NOMO-1 treated with DMSO at 0.1 percent for 48 hours (cell line): ENCODE results near the gene PAK6.

Source experiments
- DNase-seq: peaks from one replicate; lab custom pipeline; 2025; ENCODE audit not compliant: unreplicated experiment; lab: John Stamatoyannopoulos, UW

Gene PAK6

DNA sequence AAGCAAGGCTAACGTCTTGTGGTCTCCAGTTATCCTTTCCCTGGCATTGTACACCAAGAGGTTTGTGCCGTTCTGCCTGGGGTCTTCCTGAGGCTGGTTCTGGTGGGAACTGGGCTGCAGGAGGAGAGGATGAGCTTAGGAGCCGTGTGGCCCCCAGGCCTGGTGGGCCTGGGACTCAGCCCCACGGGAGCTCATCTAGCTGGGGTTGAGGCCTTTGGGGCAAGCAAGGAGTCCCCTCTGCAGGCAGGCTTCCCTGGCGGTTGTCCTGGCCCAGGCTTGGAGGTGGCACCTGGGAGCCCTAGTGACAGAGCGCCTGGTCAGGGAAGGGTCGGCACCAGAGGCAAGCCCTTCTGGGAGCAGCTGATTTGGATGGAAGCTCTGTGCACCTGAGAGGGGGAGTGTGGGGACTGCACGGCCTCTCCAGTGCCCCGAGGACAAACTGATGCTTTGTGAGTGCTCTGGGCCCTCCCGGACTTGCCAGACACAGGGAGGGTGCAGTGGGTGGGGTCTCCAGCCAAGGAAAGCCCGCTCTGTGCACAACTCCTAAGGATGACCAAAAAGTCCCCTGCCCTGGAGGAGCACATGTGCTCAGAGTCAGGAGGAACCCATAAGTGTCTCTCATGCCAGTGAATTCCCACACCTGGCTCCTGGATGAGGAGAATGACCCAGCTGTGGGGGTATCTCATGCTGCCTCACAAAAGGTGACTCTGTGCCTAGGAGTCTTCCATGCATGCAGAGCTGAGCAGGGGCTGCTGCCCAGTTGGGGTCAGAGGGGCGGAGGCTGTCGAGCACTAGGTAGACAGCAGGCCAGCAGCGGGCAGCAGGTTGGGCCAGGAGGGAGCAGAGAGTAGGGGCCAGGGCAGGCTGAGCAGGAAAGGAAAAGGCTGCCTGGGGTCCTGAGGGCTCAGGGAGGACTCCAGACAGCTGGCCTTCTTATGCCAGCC lies 2.7 kb downstream of the PAK6 start:
- DNase-seq: no peak

DNA sequence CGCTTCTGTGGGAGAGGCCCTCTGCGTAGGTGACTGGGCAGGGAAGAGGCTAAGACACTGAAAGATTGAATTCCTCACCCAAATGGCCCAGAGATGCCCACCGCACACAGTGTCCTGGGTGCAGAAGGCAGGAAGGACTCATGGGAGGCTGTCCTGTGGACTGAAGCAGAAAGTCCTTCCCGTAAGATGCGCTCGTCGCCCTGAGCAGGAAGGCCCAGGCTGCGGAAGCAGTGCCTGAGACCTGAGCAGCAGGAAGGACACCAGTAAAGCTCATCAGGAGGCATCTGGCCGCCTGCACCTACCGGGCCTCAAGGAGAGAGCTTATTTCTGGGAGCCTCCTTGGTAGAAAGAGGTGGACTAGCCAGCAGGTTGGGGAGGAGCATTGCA lies 3.3 kb downstream of the PAK6 start:
- no peak for DNase-seq

DNA sequence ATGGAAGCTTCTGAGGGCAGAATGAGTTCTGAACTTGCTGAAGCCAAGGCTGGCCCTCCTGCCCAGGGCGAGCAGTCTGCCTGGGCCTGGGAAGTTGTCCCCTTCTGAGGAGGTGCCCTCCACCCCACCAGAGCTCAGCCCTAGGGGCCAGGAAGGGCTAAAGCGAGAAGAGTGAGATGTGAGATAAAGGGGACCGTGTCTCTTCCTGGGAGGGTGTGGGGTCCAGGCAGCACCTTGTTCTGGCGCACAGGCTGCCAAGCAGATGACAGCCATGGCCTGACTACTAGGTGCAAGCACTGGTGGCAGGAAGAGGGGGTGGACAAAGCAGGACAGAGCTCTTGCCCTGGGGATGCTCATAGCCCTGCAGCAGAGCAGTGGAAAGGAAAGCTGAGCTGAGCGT lies 3.7 kb downstream of the PAK6 start:
- DNase-seq: no peak

DNA sequence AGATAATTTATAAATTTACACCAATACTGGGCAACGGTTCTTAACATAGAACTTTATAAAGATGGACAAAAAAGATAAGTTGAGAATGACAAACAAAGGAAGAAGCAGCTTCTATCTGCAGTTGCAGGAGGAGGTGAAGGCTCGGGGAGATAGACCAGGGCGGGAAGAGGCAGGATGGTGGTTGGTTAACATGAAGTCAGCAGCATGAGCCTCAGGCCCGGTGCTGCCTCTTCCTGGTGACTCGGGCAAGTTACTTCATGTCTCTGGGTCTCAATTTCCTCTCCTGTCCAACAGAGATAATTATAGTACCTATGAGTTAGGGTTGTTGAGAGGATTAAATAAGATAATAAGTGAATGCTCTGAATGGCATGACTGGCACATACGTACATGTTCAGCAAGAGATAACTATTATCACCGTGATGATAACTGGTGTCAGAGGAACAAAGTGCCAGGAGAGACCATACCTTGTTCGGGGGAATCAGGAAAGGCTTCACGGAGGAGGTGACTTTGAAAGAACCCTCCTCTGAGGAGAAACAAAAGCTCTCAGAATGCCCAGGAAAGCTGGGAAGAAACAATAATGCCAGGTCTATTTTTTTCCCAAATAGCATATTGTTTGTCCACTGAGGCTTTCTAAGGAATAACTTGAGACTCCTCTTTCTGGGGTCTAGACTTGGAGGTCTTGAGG lies 4.4 kb downstream of the PAK6 start:
- DNase-seq: no peak

DNA sequence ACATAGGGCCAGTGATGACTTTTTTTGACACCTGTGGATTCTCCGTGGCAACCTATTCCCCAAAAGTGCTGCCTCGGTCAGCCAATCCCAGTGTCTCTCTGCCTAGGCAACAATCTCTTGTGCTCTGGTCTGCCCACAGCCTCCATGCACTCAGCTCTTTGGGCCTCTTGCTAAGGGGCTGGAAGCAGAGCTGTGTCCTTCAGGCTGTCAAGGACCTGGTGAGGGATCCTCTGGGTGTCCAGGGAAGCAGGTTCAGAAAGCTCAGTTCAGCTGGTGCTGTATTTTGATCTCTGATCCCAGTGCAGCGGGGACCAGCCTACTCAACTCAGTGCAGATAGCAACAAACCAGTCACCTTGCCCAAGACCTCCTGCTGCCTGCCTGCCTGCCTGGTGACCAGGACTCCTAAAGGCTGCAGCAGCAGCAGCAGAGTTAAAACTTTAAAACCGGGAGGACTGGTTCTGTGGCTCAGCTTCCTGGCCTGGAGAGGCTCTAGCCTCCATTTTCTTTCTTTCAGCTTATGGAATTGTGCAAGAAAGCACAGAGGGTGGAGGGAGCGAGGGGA lies 6.2 kb downstream of the PAK6 start:
- no peak for DNase-seq

DNA sequence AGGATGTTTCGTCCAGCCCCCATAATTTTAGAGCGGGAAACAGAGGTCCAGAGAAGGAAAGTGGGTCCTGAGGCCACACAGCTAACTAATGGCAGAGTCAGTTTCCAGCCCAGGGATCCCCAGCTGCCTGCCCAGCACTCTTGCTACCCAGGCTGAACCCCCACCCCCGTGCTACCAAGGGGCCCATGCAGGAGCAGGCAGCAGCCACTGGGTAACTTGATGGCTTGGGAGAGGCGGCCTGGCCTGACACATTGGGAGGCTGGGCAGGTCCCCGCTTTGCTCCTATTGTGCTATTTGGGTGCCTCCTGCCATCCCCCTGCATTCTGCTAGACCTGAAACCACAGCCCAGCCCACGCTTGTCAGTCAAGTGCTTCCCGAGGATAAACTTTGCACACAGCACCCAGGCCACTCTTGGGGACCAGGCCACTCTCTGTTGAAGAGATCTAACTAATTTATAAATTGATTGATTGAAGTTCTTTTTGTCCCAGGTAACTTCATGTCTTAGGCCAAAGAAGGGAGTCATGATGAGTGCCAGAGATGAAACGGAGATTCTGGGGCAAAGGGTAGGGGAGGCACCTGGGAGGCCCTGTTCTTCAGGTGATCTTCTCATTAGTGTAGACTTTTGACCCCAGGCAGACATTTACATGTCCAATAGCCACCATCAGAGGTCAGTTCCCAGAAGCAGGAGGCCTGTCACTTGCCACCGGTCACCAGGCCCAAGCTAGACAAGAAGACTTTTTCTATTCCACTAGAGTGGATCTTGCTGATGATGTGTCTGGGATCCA lies 7.0 kb downstream of the PAK6 start:
- DNase-seq: no peak

DNA sequence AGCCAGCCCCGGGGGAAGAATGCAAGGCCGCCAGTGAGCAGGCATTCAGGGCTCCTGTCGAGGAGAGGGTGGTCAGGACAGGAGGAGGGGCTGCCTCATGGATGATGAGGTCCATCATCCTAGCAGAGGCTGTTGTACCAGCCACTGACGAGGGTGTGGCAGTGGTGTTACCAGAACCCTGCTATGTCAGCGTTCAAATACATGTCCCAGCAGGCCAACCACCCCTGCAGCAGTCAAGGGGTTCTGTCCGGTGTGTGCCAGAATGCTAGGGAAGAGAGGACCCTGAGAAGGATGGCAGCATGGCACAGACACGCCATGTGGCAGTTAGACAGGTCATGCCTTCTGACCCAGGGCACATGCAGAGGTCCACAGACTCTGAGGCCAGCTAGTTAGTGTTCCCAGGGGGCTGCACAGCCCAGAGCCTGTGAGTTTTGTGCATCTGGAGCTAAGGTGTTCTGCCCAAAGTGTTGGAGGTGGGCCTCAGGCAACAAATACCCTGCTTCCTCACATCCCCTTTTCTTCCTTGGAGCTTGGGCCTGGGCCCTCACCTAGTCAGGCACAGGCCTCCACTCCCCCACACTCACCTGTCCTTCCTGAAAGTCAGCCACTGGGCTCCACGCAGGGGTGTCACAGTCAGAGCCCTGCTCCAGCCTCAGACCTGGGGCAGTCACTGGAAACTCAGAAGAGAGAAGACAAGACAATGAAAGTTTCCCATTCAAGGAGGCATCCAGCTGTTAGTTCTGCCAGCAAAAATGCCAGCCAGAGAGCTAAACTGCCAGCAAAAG lies 7.8 kb downstream of the PAK6 start:
- no peak for DNase-seq

DNA sequence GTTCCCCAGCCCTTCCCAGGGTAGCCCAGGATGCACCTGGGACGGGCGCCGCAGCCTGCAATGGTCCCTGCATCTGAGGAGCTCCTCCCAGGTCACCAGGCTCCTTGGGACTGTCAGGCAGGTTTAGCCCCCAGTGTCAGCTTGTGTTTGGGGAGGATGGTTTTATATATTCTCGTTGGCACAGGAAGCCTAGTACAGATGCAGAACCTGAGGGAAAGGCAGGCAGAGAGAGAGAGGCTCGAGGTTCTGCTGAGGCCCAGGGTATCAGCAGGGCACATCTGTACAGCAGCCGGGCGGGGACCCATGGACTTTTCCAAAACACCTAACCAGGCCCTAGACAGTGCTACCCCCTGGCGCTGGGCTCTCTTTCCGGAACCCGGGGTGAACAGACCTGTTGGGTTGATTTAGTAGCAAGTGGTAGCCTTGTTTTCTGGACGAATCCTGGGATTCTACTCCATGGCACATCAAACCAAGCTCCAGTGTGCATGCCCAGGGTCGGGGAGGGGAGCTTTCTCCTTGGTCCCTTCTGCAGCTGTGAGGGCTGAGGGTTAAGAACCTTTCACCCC lies 8.6 kb downstream of the PAK6 start:
- DNase-seq: no peak

DNA sequence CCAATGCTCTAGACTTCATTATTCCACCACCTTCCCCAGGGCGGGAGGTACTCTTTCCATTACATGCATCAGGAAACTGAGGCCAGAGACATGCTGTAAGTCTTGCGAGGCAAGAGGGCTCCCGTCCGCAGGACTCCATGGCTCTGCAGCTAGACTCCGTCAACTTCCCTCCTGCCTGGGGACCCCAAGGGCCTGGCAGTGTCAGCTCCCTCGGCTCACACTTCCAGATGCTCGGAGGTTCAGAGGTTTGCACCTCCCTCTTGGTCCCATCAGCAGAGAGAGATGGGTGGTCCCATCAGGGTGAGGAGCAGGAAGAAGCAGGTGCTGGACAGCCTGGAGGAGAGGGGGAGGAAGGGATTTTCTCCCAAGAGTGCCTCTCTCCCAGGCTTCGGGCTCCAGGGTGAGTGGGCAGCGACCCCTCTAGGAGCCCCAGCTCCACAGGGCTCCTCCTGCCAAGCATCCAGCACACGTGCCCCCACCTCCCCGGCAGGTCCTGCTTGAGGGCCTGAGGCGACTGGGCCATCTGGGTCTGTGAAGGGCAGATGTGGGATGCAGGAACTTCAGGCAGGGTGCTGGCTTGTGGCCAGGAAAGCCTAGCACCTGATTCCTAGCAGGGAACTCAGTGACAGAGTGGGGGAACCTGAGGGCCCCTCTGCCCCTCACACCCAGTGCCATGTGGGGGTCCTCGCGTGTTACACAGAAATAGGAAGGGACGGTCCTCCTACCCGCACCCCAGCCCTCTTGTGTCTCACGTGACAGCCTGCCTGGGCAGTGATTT lies 9.3 kb downstream of the PAK6 start:
- no peak for DNase-seq

DNA sequence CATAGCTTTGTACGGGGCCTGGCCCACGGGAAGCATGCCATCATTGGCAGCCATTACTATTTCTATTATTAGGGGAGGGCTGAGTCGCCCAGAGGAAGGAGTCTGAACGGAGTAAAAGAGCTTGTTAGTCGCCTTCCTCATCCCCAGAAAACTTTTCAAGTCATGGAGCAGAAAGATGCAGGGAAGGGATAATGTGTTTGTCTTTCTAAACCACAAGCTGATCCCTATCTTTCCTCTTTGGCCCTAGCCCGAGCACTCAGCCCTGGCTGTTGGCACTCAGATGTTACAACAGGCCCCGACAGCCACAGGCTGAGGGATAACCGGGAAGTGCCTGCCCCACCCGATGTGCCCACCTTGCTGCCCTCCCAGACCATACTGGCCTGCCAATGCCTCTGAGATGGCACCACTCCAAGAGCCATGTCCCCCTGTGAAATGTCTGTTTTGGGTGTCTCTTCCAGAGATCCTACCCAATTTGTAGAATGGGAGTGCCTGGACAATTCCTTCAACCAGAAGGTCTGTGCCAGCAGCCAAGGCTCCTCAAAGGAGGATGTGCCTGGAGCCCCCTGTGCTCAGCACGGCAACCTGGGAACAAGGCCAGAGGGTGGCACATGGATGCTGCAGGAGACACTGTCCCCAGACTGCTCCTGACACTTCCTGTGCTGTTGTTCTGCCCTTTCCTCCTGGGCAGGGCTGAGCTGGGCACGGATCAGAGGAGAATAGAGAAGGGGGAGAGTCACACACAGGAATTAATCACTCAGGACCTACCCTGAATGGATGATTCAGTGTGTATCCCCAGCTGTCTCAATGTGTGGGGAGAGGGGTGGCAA lies 10.8 kb downstream of the PAK6 start:
- DNase-seq: no peak

DNA sequence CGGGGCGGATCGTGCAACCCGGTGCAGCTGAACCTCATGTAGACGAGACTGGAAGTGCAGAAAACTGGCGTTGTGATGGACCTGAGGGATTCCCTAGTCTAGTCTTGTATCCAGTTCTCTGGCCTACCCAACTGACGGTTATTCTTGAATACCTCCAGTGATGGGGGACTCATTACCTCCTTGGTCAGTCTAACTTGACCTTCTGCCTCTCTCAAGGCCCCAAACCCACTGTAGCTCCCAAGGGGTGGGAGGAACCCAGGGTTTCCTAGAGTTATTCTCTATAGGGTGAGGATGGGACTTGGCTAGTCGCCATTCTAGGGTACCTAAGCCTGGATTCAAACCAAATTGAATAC lies 11.4 kb downstream of the PAK6 start:
- no peak for DNase-seq

DNA sequence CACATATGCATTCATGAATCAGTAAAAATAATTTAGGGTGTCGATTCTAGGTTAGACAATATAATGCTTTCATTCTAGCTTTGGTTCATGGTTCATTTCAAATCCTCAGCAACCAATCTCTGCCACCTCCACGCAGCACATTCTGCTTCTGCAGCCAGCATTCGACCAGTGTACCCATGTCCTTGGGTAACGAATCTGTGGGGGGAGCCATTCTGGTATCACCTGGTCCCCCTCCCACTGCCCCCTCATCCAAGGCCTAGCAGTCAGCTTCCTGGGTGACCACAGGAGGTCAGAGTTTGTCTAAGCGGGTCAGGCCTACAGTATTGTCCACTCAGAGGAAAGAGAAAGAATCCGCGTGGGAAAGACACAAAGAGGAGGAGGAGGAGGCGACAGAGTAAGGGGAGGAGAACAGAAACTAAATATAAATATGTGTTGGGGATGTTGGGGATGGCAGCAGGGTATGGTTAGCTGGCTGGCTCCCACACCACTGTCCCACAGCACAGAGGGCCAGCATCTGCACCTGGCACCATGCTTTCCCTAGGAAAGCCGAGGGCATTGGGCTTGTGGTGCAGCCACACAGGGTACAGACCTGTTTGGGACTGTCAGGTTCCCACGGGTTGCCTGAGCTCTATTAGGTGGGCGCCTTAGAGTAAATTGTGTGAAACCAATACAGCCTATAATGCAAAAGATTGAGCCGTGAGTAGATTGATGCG lies 12.1 kb downstream of the PAK6 start:
- DNase-seq: no peak

DNA sequence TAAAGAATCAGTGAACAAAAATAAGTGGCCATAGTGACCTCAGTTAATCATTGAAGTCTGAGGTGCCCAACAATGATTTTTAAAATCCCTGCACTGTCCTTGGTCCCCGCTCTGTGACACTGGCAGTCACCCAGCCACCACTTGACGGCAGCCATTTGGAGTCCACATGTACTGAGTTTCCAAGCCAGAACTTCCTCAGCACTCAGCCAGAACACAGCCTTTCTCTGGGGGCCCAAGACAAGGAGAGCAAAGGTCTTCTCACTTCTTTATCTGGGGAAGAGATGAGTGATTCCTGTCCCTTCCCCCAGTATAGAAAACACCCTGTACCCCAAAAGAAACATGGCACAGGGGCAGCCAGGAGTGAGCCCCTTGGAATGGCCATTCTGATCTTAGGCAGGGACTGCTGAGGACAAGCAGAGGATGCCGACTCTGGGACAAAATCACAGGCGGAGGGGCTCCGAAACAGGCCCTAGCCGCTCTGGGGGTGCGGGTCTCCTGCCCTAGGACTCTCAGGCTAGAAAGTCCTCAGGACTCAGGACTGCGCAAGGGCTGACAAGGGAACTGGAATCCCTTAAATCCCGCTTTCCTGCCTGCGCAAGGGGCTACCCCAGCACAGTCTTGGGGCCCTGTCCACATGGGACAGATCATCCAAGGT lies 12.8 kb downstream of the PAK6 start:
- DNase-seq: no peak

DNA sequence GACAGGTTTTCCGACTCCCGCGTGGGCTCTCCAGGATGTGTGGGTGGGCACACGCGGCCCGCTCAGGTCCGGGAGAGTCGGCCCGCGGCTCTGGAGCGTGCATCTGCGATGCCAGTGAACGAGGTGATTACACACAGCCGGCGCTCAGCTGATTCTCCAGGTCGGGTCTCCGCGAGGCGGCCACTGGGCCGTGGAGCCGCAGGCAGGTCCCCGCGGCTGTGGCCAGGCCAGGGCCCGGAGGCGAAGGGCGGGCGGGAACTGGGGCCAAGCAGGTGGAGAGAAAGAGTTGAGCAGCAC lies 13.2 kb downstream of the PAK6 start:
- DNase-seq: no peak

DNA sequence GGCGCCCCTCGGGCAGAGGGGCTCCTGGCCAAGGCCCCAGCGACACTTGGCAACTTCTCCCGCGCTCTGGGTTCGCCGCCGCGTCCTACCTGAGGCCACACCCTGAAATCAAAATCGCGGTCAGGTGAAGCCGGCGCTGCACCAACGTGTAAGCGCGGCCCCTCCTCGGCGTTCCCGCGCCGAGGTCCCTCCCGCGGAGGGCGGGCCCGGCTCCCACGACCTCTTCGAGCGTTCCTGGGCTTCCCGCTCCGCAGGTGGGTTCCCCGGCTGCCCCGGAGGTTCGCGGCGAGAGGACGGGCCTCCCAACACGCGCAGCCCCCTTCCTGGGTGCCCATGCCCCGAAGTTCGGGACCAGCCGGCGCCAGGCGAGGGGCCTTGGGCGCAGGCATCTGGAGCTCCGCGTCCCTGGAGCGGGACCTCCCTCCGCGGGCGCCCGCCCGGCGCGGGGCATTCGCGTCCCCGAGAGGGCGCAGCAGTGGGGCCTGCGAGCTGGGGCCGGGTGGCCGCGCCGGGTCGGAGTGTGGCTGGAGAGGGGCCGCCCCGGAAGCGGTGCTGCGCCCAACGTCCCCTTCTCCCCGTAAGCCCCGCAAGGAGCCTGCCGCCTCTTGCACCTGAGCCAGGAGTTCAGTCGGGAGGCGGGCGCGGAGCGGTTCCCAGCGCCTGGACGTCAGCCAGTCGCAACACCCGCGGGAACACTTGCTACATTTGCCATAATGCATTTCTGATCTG lies 13.7 kb downstream of the PAK6 start:
- peak; percentile 26 for DNase-seq

DNA sequence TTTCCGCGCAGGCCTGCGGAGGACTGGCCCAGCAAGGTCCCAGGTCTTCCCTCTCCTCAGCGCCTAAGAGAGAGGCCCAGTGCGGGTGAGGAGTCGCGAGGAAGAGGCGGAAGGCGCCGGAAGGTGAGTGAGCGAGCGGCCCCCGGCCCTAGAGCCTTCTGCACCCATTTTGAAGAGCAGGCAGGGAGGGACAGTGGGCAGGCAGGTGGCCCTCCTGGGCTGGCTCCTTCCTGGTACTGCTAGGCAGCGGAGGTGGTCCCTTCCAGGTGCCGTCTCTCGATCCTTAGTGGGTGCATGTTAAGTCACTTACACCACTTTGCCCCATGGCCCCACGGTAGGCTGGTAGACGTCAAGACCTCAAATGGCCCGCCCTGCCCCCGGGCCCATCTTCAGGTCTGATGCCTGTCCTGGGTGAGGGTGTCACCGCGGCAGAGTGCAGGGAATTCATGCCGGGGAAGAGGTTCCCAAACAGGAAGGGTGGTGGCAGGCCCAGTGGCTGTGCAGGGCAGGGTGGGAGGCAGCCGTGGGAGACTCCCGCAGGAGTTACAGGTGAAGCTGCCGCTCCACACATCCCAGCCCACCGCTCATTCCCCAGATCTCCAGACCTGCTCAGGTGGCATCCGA lies 14.4 kb downstream of the PAK6 start:
- DNase-seq: no peak

DNA sequence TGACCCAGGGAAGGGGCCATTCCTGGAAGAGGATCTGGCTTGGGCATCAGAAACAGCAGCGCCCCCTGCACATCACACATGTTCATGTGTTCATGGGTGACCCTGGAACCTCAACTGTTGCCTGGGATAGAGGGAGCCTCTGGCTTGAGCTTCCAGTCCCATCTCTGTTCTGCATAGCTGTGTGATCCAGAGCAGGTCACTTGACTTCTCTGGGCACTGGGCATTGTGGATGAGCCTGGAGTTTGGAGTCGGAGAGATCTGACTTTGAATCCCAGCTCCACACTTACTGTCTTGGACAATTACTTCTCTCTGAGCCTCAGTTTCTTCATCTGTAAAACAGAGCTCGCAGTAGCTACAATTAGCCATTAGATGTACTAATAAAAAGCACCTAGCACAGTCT lies 15.6 kb downstream of the PAK6 start:
- no peak for DNase-seq
